ENCODE results near the gene DOCK1.
"Not testable (repeated sequence)": the region's sequence is repeated elsewhere in the genome, so short reads cannot be mapped to it uniquely, and the experiment has no call there.

DOCK1 gene

GRCh38 chr10:126930883-126931503 is 25.8 kb downstream of the DOCK1 start:
- DNase-seq (ENCODE audit: low spot score), result no peak
- in situ Hi-C loops (cut with MboI; ENCODE audit: low pct_unique_long_range_greater_than_20kb, low sequenced_read_pairs, unreplicated experiment), result no loop called here
- TF ChIP-seq, protein P1, sequence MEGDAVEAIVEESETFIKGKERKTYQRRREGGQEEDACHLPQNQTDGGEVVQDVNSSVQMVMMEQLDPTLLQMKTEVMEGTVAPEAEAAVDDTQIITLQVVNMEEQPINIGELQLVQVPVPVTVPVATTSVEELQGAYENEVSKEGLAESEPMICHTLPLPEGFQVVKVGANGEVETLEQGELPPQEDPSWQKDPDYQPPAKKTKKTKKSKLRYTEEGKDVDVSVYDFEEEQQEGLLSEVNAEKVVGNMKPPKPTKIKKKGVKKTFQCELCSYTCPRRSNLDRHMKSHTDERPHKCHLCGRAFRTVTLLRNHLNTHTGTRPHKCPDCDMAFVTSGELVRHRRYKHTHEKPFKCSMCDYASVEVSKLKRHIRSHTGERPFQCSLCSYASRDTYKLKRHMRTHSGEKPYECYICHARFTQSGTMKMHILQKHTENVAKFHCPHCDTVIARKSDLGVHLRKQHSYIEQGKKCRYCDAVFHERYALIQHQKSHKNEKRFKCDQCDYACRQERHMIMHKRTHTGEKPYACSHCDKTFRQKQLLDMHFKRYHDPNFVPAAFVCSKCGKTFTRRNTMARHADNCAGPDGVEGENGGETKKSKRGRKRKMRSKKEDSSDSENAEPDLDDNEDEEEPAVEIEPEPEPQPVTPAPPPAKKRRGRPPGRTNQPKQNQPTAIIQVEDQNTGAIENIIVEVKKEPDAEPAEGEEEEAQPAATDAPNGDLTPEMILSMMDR (IDR thresholded peaks at IDR 0.05; ENCODE audit: extremely low read depth, insufficient read depth, missing control alignments), result no peak

DNA sequence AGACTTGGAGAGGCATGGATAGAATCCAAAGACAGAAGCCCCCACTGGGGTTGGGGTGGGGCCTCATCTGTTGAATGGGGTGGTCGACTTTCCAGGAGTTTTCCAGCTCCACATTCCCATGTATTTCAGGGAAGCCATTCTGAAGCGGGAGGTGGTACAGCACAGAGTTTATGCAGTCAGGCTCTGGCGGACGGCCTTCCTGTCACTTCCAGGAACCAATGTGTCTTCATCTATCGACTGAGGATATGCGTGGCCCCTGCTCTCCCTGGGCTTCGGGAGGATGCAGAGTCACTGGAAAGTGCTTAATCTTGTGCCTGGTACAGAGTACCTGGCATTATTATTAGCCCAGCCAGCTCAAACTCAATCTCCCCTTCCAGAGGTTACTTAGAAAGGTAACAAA is 26.3 kb downstream of the DOCK1 start:
- in situ Hi-C loops (cut with MboI; ENCODE audit: low pct_unique_long_range_greater_than_20kb, low sequenced_read_pairs, unreplicated experiment), result no loop called here
- no peak for DNase-seq (ENCODE audit: low spot score)
- TF ChIP-seq, protein P1 (IDR thresholded peaks at IDR 0.05; ENCODE audit: extremely low read depth, insufficient read depth, missing control alignments), result no peak

DNA sequence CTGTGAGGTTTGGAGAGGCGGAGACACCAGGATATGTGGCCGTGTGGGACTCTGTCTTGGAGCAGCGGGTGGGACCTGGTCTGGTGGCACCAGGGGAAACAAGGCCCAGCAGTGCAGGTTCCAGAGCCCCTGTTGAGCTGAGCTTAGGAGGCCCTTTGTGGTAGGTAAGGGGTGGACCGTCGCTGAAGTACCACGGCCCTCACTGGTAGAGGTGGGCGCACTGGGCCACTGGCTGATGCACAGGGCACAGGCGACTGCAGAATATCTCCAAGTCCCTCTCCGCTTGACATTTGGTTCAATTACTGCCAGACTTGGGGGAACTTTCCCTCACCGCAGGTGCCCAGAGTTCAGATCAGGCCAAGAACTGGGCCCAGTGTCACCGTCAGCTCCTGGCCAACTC is 27.3 kb downstream of the DOCK1 start:
- TF ChIP-seq, protein P1 (IDR thresholded peaks at IDR 0.05; ENCODE audit: extremely low read depth, insufficient read depth, missing control alignments), result no peak
- DNase-seq (ENCODE audit: low spot score), result no peak
- in situ Hi-C loops (cut with MboI; ENCODE audit: low pct_unique_long_range_greater_than_20kb, low sequenced_read_pairs, unreplicated experiment), result no loop called here

DNA sequence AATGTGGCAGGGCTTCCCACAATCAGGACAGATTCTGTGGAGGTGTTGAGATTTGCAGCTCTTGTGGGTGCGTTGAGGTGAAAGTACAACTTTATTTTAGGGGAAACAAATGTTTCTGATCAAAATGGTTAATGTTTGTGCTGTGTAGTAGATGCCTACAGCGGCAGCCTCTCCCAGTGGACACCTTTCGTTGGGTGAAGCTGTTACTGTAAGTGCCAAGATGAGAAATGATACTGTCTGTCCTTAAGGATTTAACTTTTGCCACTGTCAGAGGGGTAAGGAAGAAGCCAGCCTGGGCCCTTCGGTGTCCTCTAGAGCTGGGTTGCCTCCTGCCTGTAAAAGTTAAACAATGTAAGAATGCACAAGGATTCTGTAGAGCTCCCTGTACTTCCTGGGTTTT is 27.9 kb downstream of the DOCK1 start:
- TF ChIP-seq, protein P1 (IDR thresholded peaks at IDR 0.05; ENCODE audit: extremely low read depth, insufficient read depth, missing control alignments), result no peak
- in situ Hi-C loops (cut with MboI; ENCODE audit: low pct_unique_long_range_greater_than_20kb, low sequenced_read_pairs, unreplicated experiment), result no loop called here
- no peak for DNase-seq (ENCODE audit: low spot score)

- TF ChIP-seq, protein P1 (IDR thresholded peaks at IDR 0.05; ENCODE audit: extremely low read depth, insufficient read depth, missing control alignments), result no peak
- in situ Hi-C loops (cut with MboI; ENCODE audit: low pct_unique_long_range_greater_than_20kb, low sequenced_read_pairs, unreplicated experiment), result no loop called here
- DNase-seq (ENCODE audit: low spot score), result no peak
These were observed 30.2 kb downstream of the DOCK1 start for GRCh38 chr10:126935263-126935946.

DNA sequence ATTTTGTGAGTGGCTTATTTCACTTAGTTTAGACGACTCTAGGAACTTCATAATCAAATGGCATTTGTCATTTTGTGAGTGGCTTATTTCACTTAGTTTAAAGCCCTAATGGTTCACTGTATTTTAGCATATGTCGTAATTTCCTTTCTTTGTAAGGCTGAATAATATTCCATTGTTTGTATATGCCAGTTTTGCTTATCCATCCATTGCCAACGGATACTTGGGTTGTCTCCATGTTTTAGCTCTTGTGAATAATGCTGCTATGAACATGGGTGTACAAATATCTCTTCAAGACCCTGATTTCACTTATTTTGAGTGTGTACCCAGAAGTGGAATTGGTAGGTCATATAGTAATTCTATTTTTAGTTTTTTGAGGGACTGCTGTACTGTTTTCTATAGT is 31.8 kb downstream of the DOCK1 start:
- TF ChIP-seq, protein P1 (IDR thresholded peaks at IDR 0.05; ENCODE audit: extremely low read depth, insufficient read depth, missing control alignments), result no peak
- no peak for DNase-seq (ENCODE audit: low spot score)
- in situ Hi-C loops (cut with MboI; ENCODE audit: low pct_unique_long_range_greater_than_20kb, low sequenced_read_pairs, unreplicated experiment), result no loop called here

- in situ Hi-C loops (cut with MboI; ENCODE audit: low pct_unique_long_range_greater_than_20kb, low sequenced_read_pairs, unreplicated experiment); DNase-seq (ENCODE audit: low spot score): not testable (repeated sequence)
These were observed 32.9 kb downstream of the DOCK1 start for GRCh38 chr10:126938121-126938520.
